Natural killer cell (primary cell): ENCODE data around the gene SHROOM3. TPM values are rescaled to one million over a fixed set of nuclear protein-coding genes. Genes with fewer than 3 reads are reported as not detected.

ENCODE experiments used
- ATAC-seq, 3 donors: fragments of 150-1000 bp in 2 of 3; fragments of 200-7000 bp in 1 of 3; cut with Tn5 transposase; 1 replicate in 1 of 3; 2 replicates in 2 of 3; pipeline ENCODE4 v1.10.0; 2021; ENCODE audit warnings: mild to moderate bottlenecking in 2 of 3, moderate library complexity in 2 of 3
- DNase-seq, 2 donors: peaks; one replicate each; pipeline versions ENCODE4 v3.0.0 to v3.0.0-alpha.2; 2013 to 2021; ENCODE audit warnings: mixed read lengths in 1 of 2
- H3K27ac ChIP-seq: one replicate; pipeline ENCODE4 v1.5.1; 2013; ENCODE audit warnings: mild to moderate bottlenecking, low read length
- H3K27me3 ChIP-seq: one replicate; pipeline ENCODE4 v1.6.1; 2013; ENCODE audit warnings: low read length; ENCODE audit not compliant: control insufficient read depth, insufficient read depth
- H3K36me3 ChIP-seq: one replicate; pipeline ENCODE4 v1.6.1; 2013; ENCODE audit warnings: low read length; ENCODE audit not compliant: control insufficient read depth, insufficient read depth
- H3K4me1 ChIP-seq: one replicate; pipeline ENCODE4 v1.6.1; 2013; ENCODE audit warnings: low read length; ENCODE audit not compliant: control insufficient read depth, insufficient read depth
- H3K4me3 ChIP-seq: one replicate; pipeline ENCODE4 v1.5.1; 2013; ENCODE audit warnings: low read length
- H3K9me3 ChIP-seq: one replicate; pipeline ENCODE4 v1.6.1; 2013; ENCODE audit warnings: low read length; ENCODE audit not compliant: control insufficient read depth, insufficient read depth
- H3K27ac Mint-ChIP-seq, 2 donors: one replicate each; pipeline ENCODE4 v1.8.0; 2022; ENCODE audit warnings: mild to moderate bottlenecking in 2 of 2, mixed read lengths in 2 of 2, moderate library complexity in 1 of 2
- H3K27me3 Mint-ChIP-seq, 2 donors: one replicate each; pipeline ENCODE4 v1.8.0; 2022; ENCODE audit warnings: low read depth in 2 of 2, mixed read lengths in 2 of 2
- H3K36me3 Mint-ChIP-seq: one replicate; pipeline ENCODE4 v1.8.0; 2022; ENCODE audit warnings: mixed read lengths
- H3K4me1 Mint-ChIP-seq, 2 donors: one replicate each; pipeline ENCODE4 v1.8.0; 2022; ENCODE audit warnings: mixed read lengths in 2 of 2
- H3K4me3 Mint-ChIP-seq: one replicate; pipeline ENCODE4 v1.8.0; 2022; ENCODE audit warnings: mild to moderate bottlenecking, moderate library complexity, mixed read lengths
- H3K9me3 Mint-ChIP-seq, 2 donors: one replicate each; pipeline ENCODE4 v1.8.0; 2022; ENCODE audit warnings: mixed read lengths in 2 of 2
- WGBS: methylation state at CpG from one replicate; pipeline ENCODE4 v1.1.7; 2013; ENCODE audit warnings: missing lambda C conversion rate; ENCODE audit not compliant: insufficient coverage; 5-methylcytosine and 5-hydroxymethylcytosine counted together
- intact Hi-C: fragments of 100-400 bp; cut with micrococcal nuclease; formaldehyde crosslinking; loops from one replicate; pipeline ENCODE4 v1.14.2; 2022
- total RNA-seq, 4 donors: library from RNA; stranded (reverse); fragments of 120-200 nt in 1 of 4; gene quantifications; one replicate each; pipeline versions ENCODE4 v1.2.3 to v1.2.4, GENCODE V29; 2013 to 2022
- TF ChIP-seq, protein P1 (sequence below): fragments of 200-600 bp; IDR thresholded peaks from one replicate; pipeline ENCODE4 v1.8.0; 2022; ENCODE audit warnings: antibody characterized with exemption

The SHROOM3 gene
- total RNA-seq, 3 donors from 2014 or later (not counting 1 experiment from before 2014, with no cell fraction given), result 0.63 TPM; not detected in 2

GRCh38 chr4:76762137-76763130 is 327.4 kb downstream of the SHROOM3 start:
- Mint-ChIP-seq H3K4me3 (no peak overlapping the region), H3K27me3 (peaks cover 7 to 9% of the 10 kb centered on the region in 2 donors), H3K9me3 (no peaks in the 10 kb centered on the region), H3K27ac (no peak overlapping the region), H3K36me3 (no peaks in the 10 kb centered on the region), H3K4me1 (no peaks in the 10 kb centered on the region)
- no peaks in the 10 kb centered on the region for H3K27me3 ChIP-seq
- H3K4me3 ChIP-seq, result no peak overlapping the region
- ATAC-seq (no peak), DNase-seq (no peak)
- no peaks in the 10 kb centered on the region for H3K9me3 ChIP-seq
- no peaks in the 10 kb centered on the region for H3K4me1 ChIP-seq
- WGBS, result 93% methylated on average over 4 of the region's 4 CpGs
- no peaks in the 10 kb centered on the region for H3K36me3 ChIP-seq
- TF ChIP-seq, protein P1, sequence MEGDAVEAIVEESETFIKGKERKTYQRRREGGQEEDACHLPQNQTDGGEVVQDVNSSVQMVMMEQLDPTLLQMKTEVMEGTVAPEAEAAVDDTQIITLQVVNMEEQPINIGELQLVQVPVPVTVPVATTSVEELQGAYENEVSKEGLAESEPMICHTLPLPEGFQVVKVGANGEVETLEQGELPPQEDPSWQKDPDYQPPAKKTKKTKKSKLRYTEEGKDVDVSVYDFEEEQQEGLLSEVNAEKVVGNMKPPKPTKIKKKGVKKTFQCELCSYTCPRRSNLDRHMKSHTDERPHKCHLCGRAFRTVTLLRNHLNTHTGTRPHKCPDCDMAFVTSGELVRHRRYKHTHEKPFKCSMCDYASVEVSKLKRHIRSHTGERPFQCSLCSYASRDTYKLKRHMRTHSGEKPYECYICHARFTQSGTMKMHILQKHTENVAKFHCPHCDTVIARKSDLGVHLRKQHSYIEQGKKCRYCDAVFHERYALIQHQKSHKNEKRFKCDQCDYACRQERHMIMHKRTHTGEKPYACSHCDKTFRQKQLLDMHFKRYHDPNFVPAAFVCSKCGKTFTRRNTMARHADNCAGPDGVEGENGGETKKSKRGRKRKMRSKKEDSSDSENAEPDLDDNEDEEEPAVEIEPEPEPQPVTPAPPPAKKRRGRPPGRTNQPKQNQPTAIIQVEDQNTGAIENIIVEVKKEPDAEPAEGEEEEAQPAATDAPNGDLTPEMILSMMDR, result no peak
- intact Hi-C loops, result no loop called here
- no peak overlapping the region for H3K27ac ChIP-seq

DNA sequence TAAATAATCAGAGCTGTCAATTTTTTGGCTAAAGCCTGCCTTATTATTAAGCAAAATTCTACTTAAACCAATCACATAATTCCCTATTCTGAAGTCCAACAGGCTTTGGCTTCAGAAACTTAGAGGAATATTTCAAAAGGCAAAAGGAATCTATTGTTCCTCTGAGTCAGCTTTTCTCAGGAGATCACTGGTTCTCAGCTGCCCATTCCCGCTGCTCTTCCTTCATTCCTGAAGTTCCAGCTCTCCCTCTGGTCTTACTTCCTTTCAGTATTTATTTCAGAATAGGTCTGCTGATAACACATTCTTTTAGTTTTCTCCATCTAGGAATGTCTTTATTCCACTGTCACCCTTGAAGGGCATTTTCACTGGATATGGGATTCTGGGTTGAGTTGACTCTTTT is 329.2 kb downstream of the SHROOM3 start:
- TF ChIP-seq, protein P1, result no peak
- intact Hi-C loops, result no loop called here
- no peak for DNase-seq

GRCh38 chr4:76765473-76766183 is 330.6 kb downstream of the SHROOM3 start:
- TF ChIP-seq, protein P1, result no peak
- Mint-ChIP-seq H3K27ac (no peak overlapping the region), H3K36me3 (no peaks in the 10 kb centered on the region), H3K4me3 (no peak overlapping the region), H3K9me3 (no peaks in the 10 kb centered on the region), H3K27me3 (peaks cover 7 to 9% of the 10 kb centered on the region in 2 donors), H3K4me1 (no peaks in the 10 kb centered on the region)
- 68% methylated on average over 4 of the region's 14 CpGs for WGBS
- no peaks in the 10 kb centered on the region for H3K36me3 ChIP-seq
- no peak for DNase-seq
- intact Hi-C loops, result no loop called here
- no peaks in the 10 kb centered on the region for H3K27me3 ChIP-seq
- no peaks in the 10 kb centered on the region for H3K4me1 ChIP-seq
- H3K9me3 ChIP-seq, result no peaks in the 10 kb centered on the region
- no peak for ATAC-seq
- no peak overlapping the region for H3K27ac ChIP-seq
- H3K4me3 ChIP-seq, result no peak overlapping the region

More for the DNA sequence above, 329.2 kb downstream of the SHROOM3 start:
- Histone ChIP-seq H3K27ac (no peak overlapping the region), H3K9me3 (no peaks in the 10 kb centered on the region), H3K4me3 (no peak overlapping the region), H3K27me3 (no peaks in the 10 kb centered on the region), H3K36me3 (no peaks in the 10 kb centered on the region), H3K4me1 (no peaks in the 10 kb centered on the region)
- Mint-ChIP-seq H3K27ac (no peak overlapping the region), H3K9me3 (no peaks in the 10 kb centered on the region), H3K4me3 (no peak overlapping the region), H3K36me3 (no peaks in the 10 kb centered on the region), H3K27me3 (peaks cover 7 to 9% of the 10 kb centered on the region in 2 donors), H3K4me1 (no peaks in the 10 kb centered on the region)
- ATAC-seq, result no peak
- WGBS, result 95% methylated on average over 1 of the region's 1 CpG
